ENCODE data around the gene RGL1. TPM values are rescaled to one million over a fixed set of nuclear protein-coding genes. Genes with fewer than 3 reads are reported as not detected.

Gene RGL1
- total RNA-seq, 4 donors from 2014 or later = 66.8 to 88.3 (median 74.6) TPM

GRCh38 chr1:183832459-183832858 lies 27.5 kb downstream of the RGL1 start:
- no peak for ATAC-seq (ENCODE audit: low FRiP score)
- TF ChIP-seq CTCF (IDR thresholded peaks at IDR 0.05) = no peak

GRCh38 chr1:183834568-183834967 lies 29.6 kb downstream of the RGL1 start:
- TF ChIP-seq CTCF (IDR thresholded peaks at IDR 0.05) = no peak
- ATAC-seq (ENCODE audit: low FRiP score) (no peak), DNase-seq (ENCODE audit: low spot score) (no peak)

More at GRCh38 chr1:183832459-183832858, 27.5 kb downstream of the RGL1 start:
- DNase-seq (ENCODE audit: low spot score) = no peak

- DNase-seq (ENCODE audit: low spot score) = no peak
- no peak for ATAC-seq (ENCODE audit: low FRiP score)
- TF ChIP-seq CTCF (IDR thresholded peaks at IDR 0.05) = no peak
Measured at GRCh38 chr1:183836598-183836997, 31.7 kb downstream of the RGL1 start.

- DNase-seq (ENCODE audit: low spot score) = no peak
Measured at GRCh38 chr1:183837062-183837461, 32.1 kb downstream of the RGL1 start.

GRCh38 chr1:183838221-183838620 lies 33.3 kb downstream of the RGL1 start:
- DNase-seq (ENCODE audit: low spot score) (no peak), ATAC-seq (ENCODE audit: low FRiP score) (no peak)
- no peak for TF ChIP-seq CTCF (IDR thresholded peaks at IDR 0.05)

More at GRCh38 chr1:183837062-183837461, 32.1 kb downstream of the RGL1 start:
- TF ChIP-seq CTCF (IDR thresholded peaks at IDR 0.05) = no peak
- ATAC-seq (ENCODE audit: low FRiP score) = no peak

GRCh38 chr1:183840140-183840539 lies 35.2 kb downstream of the RGL1 start:
- peak; percentile 12 for ATAC-seq (ENCODE audit: low FRiP score)
- no peak for TF ChIP-seq CTCF (IDR thresholded peaks at IDR 0.05)

GRCh38 chr1:183841550-183841949 lies 36.6 kb downstream of the RGL1 start:
- TF ChIP-seq CTCF (IDR thresholded peaks at IDR 0.05) = no peak
- peak; percentile 48 for ATAC-seq (ENCODE audit: low FRiP score)
- DNase-seq (ENCODE audit: low spot score) = no peak

More at GRCh38 chr1:183840140-183840539, 35.2 kb downstream of the RGL1 start:
- DNase-seq (ENCODE audit: low spot score) = no peak

Data from omental fat pad (tissue), 4 donors.